ENCODE data around the gene CYSLTR2.

- TF ChIP-seq HDAC3 (IDR thresholded peaks at IDR 0.05; ENCODE audit: borderline replicate concordance, partially characterized antibody) (no peak), POLR2AphosphoS2 (IDR thresholded peaks at IDR 0.05; ENCODE audit: low read length) (no peak), ZHX1 (conservative IDR thresholded peaks at IDR 0.05; ENCODE audit: low read length) (no peak), NFRKB (IDR thresholded peaks at IDR 0.05; ENCODE audit: low read depth) (no peak), GATA2 (CRISPR knock-in tag; IDR thresholded peaks at IDR 0.05) (no peak)
- TF ChIP-seq, protein P1, sequence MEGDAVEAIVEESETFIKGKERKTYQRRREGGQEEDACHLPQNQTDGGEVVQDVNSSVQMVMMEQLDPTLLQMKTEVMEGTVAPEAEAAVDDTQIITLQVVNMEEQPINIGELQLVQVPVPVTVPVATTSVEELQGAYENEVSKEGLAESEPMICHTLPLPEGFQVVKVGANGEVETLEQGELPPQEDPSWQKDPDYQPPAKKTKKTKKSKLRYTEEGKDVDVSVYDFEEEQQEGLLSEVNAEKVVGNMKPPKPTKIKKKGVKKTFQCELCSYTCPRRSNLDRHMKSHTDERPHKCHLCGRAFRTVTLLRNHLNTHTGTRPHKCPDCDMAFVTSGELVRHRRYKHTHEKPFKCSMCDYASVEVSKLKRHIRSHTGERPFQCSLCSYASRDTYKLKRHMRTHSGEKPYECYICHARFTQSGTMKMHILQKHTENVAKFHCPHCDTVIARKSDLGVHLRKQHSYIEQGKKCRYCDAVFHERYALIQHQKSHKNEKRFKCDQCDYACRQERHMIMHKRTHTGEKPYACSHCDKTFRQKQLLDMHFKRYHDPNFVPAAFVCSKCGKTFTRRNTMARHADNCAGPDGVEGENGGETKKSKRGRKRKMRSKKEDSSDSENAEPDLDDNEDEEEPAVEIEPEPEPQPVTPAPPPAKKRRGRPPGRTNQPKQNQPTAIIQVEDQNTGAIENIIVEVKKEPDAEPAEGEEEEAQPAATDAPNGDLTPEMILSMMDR (IDR thresholded peaks at IDR 0.05 in 2 of 3, conservative IDR thresholded peaks at IDR 0.05 in 1 of 3; ENCODE audit: insufficient read depth in 2 of 3, low read depth in 1 of 3, low read length in 3 of 3): no peak
Measured at GRCh38 chr13:48645845-48646244, 7.9 kb upstream of the CYSLTR2 start.

All from K562 (cell line).